Neural cell (in vitro differentiated cells): ENCODE measurements around the gene BRD7. TPM values are rescaled to one million over a fixed set of nuclear protein-coding genes. Genes with fewer than 3 reads are reported as not detected.

Experiments
- H2AFZ ChIP-seq: fragments of 200-600, 300-800 bp; sonication (generic), shearing (Covaris generic); 2 replicates; pipeline ENCODE4 v1.6.0; 2014; ENCODE audit warnings: low read depth, mild to moderate bottlenecking, antibody characterized with exemption, low read length, moderate library complexity
- H3F3A ChIP-seq: fragments of 200-600 bp; shearing (Covaris generic); 2 replicates; pipeline ENCODE4 v1.6.1; 2016; ENCODE audit warnings: mild to moderate bottlenecking, moderate library complexity, mixed read lengths, antibody characterized with exemption, low read length; ENCODE audit not compliant: insufficient read depth, poor library complexity, severe bottlenecking
- H3K27ac ChIP-seq: fragments of 200-600, 300-800 bp; sonication (generic), shearing (Covaris generic); 2 replicates; pipeline ENCODE4 v1.5.1; 2014; ENCODE audit warnings: mild to moderate bottlenecking, low read length, moderate library complexity
- H3K27me3 ChIP-seq: fragments of 300-800, 200-600 bp; sonication (generic), shearing (Covaris generic); 2 replicates; pipeline ENCODE4 v1.6.0; 2014; ENCODE audit warnings: mild to moderate bottlenecking, low read depth, low read length, moderate library complexity; ENCODE audit not compliant: insufficient read depth
- H3K36me3 ChIP-seq: fragments of 300-800, 200-600 bp; sonication (generic), shearing (Covaris generic); 2 replicates; pipeline ENCODE4 v1.5.1; 2014; ENCODE audit warnings: mild to moderate bottlenecking, antibody characterized with exemption, low read length, moderate library complexity; ENCODE audit not compliant: insufficient read depth
- H3K4me2 ChIP-seq: fragments of 300-800, 200-600 bp; sonication (generic), shearing (Covaris generic); 2 replicates; pipeline ENCODE4 v1.6.0; 2014; ENCODE audit warnings: mild to moderate bottlenecking, low read length
- H3K4me3 ChIP-seq: fragments of 300-800, 200-600 bp; sonication (generic), shearing (Covaris generic); 2 replicates; pipeline ENCODE4 v1.5.1; 2014; ENCODE audit warnings: mild to moderate bottlenecking, low read length, moderate library complexity
- H3K79me2 ChIP-seq: fragments of 200-600 bp; shearing (Covaris generic); replicated peaks from 2 replicates; pipeline ENCODE4 v1.6.0; 2014; ENCODE audit warnings: mild to moderate bottlenecking, low read length, moderate library complexity; ENCODE audit not compliant: insufficient read depth
- H3K9ac ChIP-seq: fragments of 300-800, 200-600 bp; sonication (generic), shearing (Covaris generic); 2 replicates; pipeline ENCODE4 v1.6.1; 2016; ENCODE audit warnings: mild to moderate bottlenecking, low read length, mixed read lengths
- H3K9me2 ChIP-seq: fragments of 200-600 bp; shearing (Covaris generic); 2 replicates; pipeline ENCODE4 v1.6.1; 2016; ENCODE audit warnings: mild to moderate bottlenecking, low read length, mixed read lengths; ENCODE audit not compliant: insufficient read depth
- H3K9me3 ChIP-seq: fragments of 200-600, 300-800 bp; sonication (generic), shearing (Covaris generic); 2 replicates; pipeline ENCODE4 v1.6.1; 2016; ENCODE audit warnings: mild to moderate bottlenecking, mixed run types, low read length, moderate library complexity, mixed read lengths
- H4K20me1 ChIP-seq: fragments of 200-600 bp; shearing (Covaris generic); 2 replicates; pipeline ENCODE4 v1.6.1; 2016; ENCODE audit warnings: mild to moderate bottlenecking, mixed run types; ENCODE audit not compliant: insufficient read depth
- EP300 ChIP-seq: fragments of 450-650 bp; conservative IDR thresholded peaks from 2 replicates; pipeline ENCODE4 v1.6.1; 2014; ENCODE audit warnings: antibody characterized with exemption, mild to moderate bottlenecking, moderate library complexity; ENCODE audit not compliant: poor library complexity, severe bottlenecking
- EZH2 ChIP-seq: fragments of 200-600, 300-800 bp; shearing (Covaris generic), sonication (generic); IDR thresholded peaks from 2 replicates; pipeline ENCODE4 v1.6.1; 2014; ENCODE audit warnings: antibody characterized with exemption, low read length, borderline replicate concordance, mild to moderate bottlenecking; ENCODE audit not compliant: insufficient read depth, poor library complexity, severe bottlenecking
- MXI1 ChIP-seq: fragments of 450-650 bp; conservative IDR thresholded peaks from 2 replicates; pipeline ENCODE4 v1.6.1; 2014; ENCODE audit warnings: antibody characterized with exemption, mild to moderate bottlenecking; ENCODE audit not compliant: poor library complexity, severe bottlenecking
- POLR2AphosphoS5 ChIP-seq: IDR thresholded peaks from 2 replicates; pipeline ENCODE4 v1.6.1; 2012
- RAD21 ChIP-seq: fragments of 450-650 bp; conservative IDR thresholded peaks from 2 replicates; pipeline ENCODE4 v1.6.1; 2014; ENCODE audit warnings: antibody characterized with exemption, mild to moderate bottlenecking, moderate library complexity
- SMC3 ChIP-seq: fragments of 450-650 bp; conservative IDR thresholded peaks from 2 replicates; pipeline ENCODE4 v1.6.1; 2014; ENCODE audit warnings: antibody characterized with exemption, mild to moderate bottlenecking, moderate library complexity; ENCODE audit not compliant: poor library complexity
- TAF1 ChIP-seq: IDR thresholded peaks from 2 replicates; pipeline ENCODE4 v1.6.1; 2012; ENCODE audit warnings: low read depth
- polyA plus RNA-seq: library from polyadenylated mRNA; depleted of rRNA; stranded (reverse); fragments of >200 nt; gene quantifications from 2 replicates; pipeline ENCODE4 v1.2.3, GENCODE V29; 2014
- TF ChIP-seq, protein P1 (sequence below): fragments of 450-650 bp; IDR thresholded peaks from 2 replicates; pipeline ENCODE4 v1.5.1; 2014; ENCODE audit warnings: antibody characterized with exemption, mild to moderate bottlenecking, moderate library complexity; ENCODE audit not compliant: poor library complexity, severe bottlenecking
- TF ChIP-seq, protein P2 (sequence below): IDR thresholded peaks from 2 replicates; pipeline ENCODE4 v1.6.1; 2012; ENCODE audit warnings: borderline replicate concordance

The BRD7 gene
- polyA plus RNA-seq, 1 donor from 2014 or later, result 57.2 TPM

GRCh38 chr16:50295541-50296132 is 73.2 kb downstream of the BRD7 start:
- no peak for TF ChIP-seq MXI1
- TF ChIP-seq TAF1, result no peak
- no peak for TF ChIP-seq EP300
- TF ChIP-seq, protein P1, sequence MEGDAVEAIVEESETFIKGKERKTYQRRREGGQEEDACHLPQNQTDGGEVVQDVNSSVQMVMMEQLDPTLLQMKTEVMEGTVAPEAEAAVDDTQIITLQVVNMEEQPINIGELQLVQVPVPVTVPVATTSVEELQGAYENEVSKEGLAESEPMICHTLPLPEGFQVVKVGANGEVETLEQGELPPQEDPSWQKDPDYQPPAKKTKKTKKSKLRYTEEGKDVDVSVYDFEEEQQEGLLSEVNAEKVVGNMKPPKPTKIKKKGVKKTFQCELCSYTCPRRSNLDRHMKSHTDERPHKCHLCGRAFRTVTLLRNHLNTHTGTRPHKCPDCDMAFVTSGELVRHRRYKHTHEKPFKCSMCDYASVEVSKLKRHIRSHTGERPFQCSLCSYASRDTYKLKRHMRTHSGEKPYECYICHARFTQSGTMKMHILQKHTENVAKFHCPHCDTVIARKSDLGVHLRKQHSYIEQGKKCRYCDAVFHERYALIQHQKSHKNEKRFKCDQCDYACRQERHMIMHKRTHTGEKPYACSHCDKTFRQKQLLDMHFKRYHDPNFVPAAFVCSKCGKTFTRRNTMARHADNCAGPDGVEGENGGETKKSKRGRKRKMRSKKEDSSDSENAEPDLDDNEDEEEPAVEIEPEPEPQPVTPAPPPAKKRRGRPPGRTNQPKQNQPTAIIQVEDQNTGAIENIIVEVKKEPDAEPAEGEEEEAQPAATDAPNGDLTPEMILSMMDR, result no peak
- TF ChIP-seq, protein P2, sequence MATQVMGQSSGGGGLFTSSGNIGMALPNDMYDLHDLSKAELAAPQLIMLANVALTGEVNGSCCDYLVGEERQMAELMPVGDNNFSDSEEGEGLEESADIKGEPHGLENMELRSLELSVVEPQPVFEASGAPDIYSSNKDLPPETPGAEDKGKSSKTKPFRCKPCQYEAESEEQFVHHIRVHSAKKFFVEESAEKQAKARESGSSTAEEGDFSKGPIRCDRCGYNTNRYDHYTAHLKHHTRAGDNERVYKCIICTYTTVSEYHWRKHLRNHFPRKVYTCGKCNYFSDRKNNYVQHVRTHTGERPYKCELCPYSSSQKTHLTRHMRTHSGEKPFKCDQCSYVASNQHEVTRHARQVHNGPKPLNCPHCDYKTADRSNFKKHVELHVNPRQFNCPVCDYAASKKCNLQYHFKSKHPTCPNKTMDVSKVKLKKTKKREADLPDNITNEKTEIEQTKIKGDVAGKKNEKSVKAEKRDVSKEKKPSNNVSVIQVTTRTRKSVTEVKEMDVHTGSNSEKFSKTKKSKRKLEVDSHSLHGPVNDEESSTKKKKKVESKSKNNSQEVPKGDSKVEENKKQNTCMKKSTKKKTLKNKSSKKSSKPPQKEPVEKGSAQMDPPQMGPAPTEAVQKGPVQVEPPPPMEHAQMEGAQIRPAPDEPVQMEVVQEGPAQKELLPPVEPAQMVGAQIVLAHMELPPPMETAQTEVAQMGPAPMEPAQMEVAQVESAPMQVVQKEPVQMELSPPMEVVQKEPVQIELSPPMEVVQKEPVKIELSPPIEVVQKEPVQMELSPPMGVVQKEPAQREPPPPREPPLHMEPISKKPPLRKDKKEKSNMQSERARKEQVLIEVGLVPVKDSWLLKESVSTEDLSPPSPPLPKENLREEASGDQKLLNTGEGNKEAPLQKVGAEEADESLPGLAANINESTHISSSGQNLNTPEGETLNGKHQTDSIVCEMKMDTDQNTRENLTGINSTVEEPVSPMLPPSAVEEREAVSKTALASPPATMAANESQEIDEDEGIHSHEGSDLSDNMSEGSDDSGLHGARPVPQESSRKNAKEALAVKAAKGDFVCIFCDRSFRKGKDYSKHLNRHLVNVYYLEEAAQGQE, result no peak
- no peak for TF ChIP-seq POLR2AphosphoS5
- no peak for TF ChIP-seq RAD21
- TF ChIP-seq EZH2, result no peak
- TF ChIP-seq SMC3, result no peak
- Histone ChIP-seq H4K20me1 (no peaks in the 10 kb centered on the region), H3K36me3 (no peaks in the 10 kb centered on the region)

GRCh38 chr16:50294955-50295354 is 73.8 kb downstream of the BRD7 start:
- no peak overlapping the region for H3K9ac ChIP-seq
- no peaks in the 10 kb centered on the region for H3K79me2 ChIP-seq
- TF ChIP-seq, protein P1, result no peak
- TF ChIP-seq EZH2 (no peak), MXI1 (no peak), SMC3 (no peak), EP300 (no peak), POLR2AphosphoS5 (no peak), TAF1 (no peak), RAD21 (no peak)
- TF ChIP-seq, protein P2, result no peak
- H3K36me3 ChIP-seq, result no peaks in the 10 kb centered on the region
- H3K4me2 ChIP-seq, result no peak overlapping the region
- H3K27me3 ChIP-seq, result no peaks in the 10 kb centered on the region
- H3K27ac ChIP-seq, result no peak overlapping the region
- no peak overlapping the region for H2AFZ ChIP-seq
- no peaks in the 10 kb centered on the region for H4K20me1 ChIP-seq
- no peaks in the 10 kb centered on the region for H3K9me3 ChIP-seq
- no peaks in the 10 kb centered on the region for H3K9me2 ChIP-seq
- no peak overlapping the region for H3K4me3 ChIP-seq
- H3F3A ChIP-seq, result no peaks in the 10 kb centered on the region

More at GRCh38 chr16:50295541-50296132, 73.2 kb downstream of the BRD7 start:
- Histone ChIP-seq H3K9me2 (no peaks in the 10 kb centered on the region), H3K9me3 (no peaks in the 10 kb centered on the region), H3K9ac (no peak overlapping the region), H3K4me3 (no peak overlapping the region), H2AFZ (no peak overlapping the region), H3K27ac (no peak overlapping the region), H3K79me2 (no peaks in the 10 kb centered on the region), H3K27me3 (no peaks in the 10 kb centered on the region), H3F3A (no peaks in the 10 kb centered on the region), H3K4me2 (no peak overlapping the region)
